AG10803 (cell line): Measurements from ENCODE around the gene PTPN6.

Source experiments
- DNase-seq: peaks from one replicate; pipeline ENCODE4 v3.0.0; 2010; ENCODE audit warnings: low read depth
- H3K4me3 ChIP-seq: 2 replicates; pipeline ENCODE4 v1.5.1; 2011; ENCODE audit warnings: mild to moderate bottlenecking, low read length, control low read depth
- TF ChIP-seq, protein P1 (sequence below): conservative IDR thresholded peaks from 2 replicates; pipeline ENCODE4 v1.5.1; 2011; ENCODE audit warnings: mild to moderate bottlenecking, low read length, control low read depth, inconsistent platforms

Gene PTPN6

GRCh38 chr12:6945613-6946012 lies 5.5 kb upstream of the PTPN6 start:
- no peak for DNase-seq
- TF ChIP-seq, protein P1, sequence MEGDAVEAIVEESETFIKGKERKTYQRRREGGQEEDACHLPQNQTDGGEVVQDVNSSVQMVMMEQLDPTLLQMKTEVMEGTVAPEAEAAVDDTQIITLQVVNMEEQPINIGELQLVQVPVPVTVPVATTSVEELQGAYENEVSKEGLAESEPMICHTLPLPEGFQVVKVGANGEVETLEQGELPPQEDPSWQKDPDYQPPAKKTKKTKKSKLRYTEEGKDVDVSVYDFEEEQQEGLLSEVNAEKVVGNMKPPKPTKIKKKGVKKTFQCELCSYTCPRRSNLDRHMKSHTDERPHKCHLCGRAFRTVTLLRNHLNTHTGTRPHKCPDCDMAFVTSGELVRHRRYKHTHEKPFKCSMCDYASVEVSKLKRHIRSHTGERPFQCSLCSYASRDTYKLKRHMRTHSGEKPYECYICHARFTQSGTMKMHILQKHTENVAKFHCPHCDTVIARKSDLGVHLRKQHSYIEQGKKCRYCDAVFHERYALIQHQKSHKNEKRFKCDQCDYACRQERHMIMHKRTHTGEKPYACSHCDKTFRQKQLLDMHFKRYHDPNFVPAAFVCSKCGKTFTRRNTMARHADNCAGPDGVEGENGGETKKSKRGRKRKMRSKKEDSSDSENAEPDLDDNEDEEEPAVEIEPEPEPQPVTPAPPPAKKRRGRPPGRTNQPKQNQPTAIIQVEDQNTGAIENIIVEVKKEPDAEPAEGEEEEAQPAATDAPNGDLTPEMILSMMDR = no peak
- no peak overlapping the region for H3K4me3 ChIP-seq

- TF ChIP-seq, protein P1 = no peak
- H3K4me3 ChIP-seq = no peak overlapping the region
- no peak for DNase-seq
Observed at GRCh38 chr12:6946033-6946919, 4.9 kb upstream of the PTPN6 start.

DNA sequence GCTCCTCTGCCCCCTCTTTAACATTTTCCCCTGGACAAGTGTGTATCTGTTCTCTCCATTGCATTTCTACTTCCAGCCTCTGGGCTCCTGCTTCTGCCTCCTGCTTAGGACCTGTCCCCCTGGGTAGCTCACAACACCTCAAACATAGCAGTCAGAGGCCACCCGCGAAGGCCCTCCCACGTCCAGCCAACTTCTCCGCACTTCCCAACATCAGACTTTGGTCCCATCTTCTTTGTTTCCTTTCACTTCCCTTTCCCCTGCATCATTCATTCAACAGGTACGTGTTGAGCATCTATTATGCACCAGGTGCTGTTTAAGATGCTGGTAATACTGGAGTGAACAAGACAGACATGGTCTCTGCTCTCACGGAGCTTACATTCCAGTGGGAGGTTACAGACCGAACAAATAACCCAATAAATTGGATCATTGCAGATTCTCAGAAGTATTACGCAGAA lies 4.2 kb upstream of the PTPN6 start:
- no peak for DNase-seq

GRCh38 chr12:6947615-6948014 lies 3.5 kb upstream of the PTPN6 start:
- DNase-seq = no peak
- H3K4me3 ChIP-seq = no peak overlapping the region
- TF ChIP-seq, protein P1 = no peak

More for the DNA sequence above, 4.2 kb upstream of the PTPN6 start:
- H3K4me3 ChIP-seq = no peak overlapping the region
- TF ChIP-seq, protein P1 = no peak

GRCh38 chr12:6948873-6949594 lies 2.1 kb upstream of the PTPN6 start:
- H3K4me3 ChIP-seq = no peak overlapping the region
- TF ChIP-seq, protein P1 = no peak; the same call in 1 of the 2 replicates
- no peak for DNase-seq

DNA sequence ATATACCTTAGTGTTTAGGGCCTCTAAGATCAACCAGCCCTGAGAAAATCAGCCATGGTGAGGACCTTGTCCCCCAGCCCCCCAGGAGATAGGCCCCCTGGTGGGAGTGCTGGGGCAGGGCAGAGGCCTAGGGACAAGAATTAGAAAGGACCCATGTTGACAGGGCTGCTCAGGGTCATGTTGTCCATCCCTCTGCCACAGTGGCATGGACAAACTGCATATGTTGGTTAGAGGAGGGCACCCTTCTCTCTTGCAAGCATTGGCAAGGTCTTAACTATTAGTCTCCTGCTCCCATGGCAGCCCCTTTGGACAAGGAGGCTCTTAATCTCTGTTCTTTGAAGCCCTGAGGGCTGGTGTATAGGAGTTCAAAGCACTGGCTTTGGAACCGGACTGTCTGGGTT lies 755 bp upstream of the PTPN6 start:
- no peak overlapping the region for H3K4me3 ChIP-seq
- TF ChIP-seq, protein P1 = no peak; the same call in 1 of the 2 replicates
- DNase-seq = no peak
